ENCODE results near the gene PHACTR1. TPM values are rescaled to one million over a fixed set of nuclear protein-coding genes. Genes with fewer than 3 reads are reported as not detected.

The PHACTR1 gene
- total RNA-seq, 4 donors from 2014 or later, result 2.6 to 11.2 (median 4.9) TPM

GRCh38 chr6:13238640-13239216 lies 522.2 kb downstream of the PHACTR1 start:
- TF ChIP-seq CTCF (IDR thresholded peaks at IDR 0.05; ENCODE audit: low read depth), result no peak

GRCh38 chr6:13239530-13240455 lies 523.2 kb downstream of the PHACTR1 start:
- no peak for TF ChIP-seq CTCF (IDR thresholded peaks at IDR 0.05; ENCODE audit: low read depth)

GRCh38 chr6:13241364-13241763 lies 524.8 kb downstream of the PHACTR1 start:
- TF ChIP-seq CTCF (IDR thresholded peaks at IDR 0.05; ENCODE audit: low read depth), result no peak

GRCh38 chr6:13242178-13242577 lies 525.6 kb downstream of the PHACTR1 start:
- TF ChIP-seq CTCF (IDR thresholded peaks at IDR 0.05; ENCODE audit: low read depth), result no peak

GRCh38 chr6:13242590-13242989 lies 526.0 kb downstream of the PHACTR1 start:
- TF ChIP-seq CTCF (IDR thresholded peaks at IDR 0.05; ENCODE audit: low read depth), result no peak

GRCh38 chr6:13243033-13243432 lies 526.5 kb downstream of the PHACTR1 start:
- TF ChIP-seq CTCF (IDR thresholded peaks at IDR 0.05; ENCODE audit: low read depth), result no peak

- no peak for TF ChIP-seq CTCF (IDR thresholded peaks at IDR 0.05; ENCODE audit: low read depth)
Observed at GRCh38 chr6:13247627-13248026, 531.1 kb downstream of the PHACTR1 start.

Measured in subcutaneous adipose tissue (tissue), 4 donors.